Renal cortex interstitium (tissue), 11 donors: ENCODE data around the gene CARNS1. TPM values are rescaled to one million over a fixed set of nuclear protein-coding genes. Genes with fewer than 3 reads are reported as not detected.
"Not testable (repeated sequence)": the region's sequence is repeated elsewhere in the genome, so short reads cannot be mapped to it uniquely, and the experiment has no call there.

ENCODE experiments used
- DNase-seq, 11 donors: peaks; one replicate each; pipeline ENCODE4 v3.0.0-alpha.2; 2013; ENCODE audit warnings: low read depth in 9 of 11, low spot score in 4 of 11; ENCODE audit errors: extremely low read depth in 1 of 11
- polyA plus RNA-seq, 3 donors: library from polyadenylated mRNA; unstranded; fragments of 120-200 nt; gene quantifications; one replicate each; pipeline ENCODE4 v1.2.1, GENCODE V29; 2013; ENCODE audit not compliant: insufficient read length in 3 of 3

CARNS1 gene
- polyA plus RNA-seq, 3 donors, result 2.0 to 5.2 (median 2.7) TPM

GRCh38 chr11:67418476-67419281 is 3.2 kb downstream of the CARNS1 start:
- DNase-seq, result no peak

DNA sequence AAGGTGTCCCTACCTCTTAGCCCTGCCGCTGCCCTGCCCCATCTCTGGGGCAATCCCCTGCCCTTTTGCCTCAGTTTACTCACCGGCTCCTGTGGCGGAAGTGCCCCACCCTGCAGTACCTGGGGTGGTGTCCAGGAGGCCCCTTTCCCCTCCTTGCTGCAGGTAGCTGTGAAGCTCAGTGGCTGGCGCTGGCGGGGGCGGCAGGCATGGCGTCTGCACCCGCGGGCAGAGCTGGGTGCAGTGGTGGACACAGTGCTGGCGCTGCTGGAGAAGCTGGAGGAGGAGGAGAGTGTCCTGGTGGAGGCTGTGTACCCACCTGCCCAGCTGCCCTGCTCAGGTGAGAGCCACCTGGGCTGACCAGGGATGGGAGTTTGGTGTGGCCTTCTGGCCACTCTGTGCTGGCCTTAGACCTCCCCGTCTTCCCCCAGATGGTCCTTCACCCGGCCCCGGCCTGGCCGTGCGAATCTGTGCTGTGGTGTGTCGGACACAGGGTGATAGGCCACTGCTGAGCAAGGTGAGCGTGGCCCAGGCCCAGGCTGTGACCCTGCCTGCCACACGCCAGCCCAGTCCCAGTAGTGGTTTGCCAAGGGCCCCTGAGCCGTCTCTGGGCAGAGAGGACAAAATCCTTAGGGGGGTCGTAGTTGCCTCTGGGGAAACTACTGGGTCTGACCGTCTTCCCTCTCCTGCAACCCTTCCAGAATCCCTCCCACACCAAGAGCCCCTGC is 4.0 kb downstream of the CARNS1 start:
- no peak for DNase-seq

DNA sequence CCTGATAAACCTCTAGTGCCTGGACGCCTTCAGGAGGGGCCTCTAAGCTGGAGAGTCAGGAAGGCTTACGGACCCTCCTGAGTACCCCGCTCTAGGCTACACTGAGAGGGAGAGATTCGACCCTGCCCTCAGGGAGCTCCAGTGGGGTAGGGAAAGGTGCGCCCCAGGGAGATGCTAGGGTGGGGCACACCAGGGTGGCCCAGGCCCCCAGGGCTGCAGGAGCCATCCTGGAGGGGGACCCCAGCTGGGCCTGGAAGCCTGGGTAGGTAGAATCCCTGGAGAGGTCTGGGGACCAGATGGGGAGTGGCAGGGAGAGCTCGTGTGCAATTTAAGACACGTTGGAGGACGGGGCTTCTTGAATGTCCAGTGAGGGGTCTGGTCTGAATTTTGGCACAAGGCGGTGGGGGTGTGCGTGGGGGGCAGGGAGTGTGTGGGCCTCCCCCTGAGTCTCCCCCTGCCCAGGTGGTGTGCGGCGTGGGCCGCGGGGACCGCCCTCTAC is 4.7 kb downstream of the CARNS1 start:
- no peak for DNase-seq

- peak; percentile 71 to 94 (median 91) for DNase-seq
Measured at GRCh38 chr11:67420646-67421429, 5.4 kb downstream of the CARNS1 start.

GRCh38 chr11:67421430-67422031 is 6.1 kb downstream of the CARNS1 start:
- DNase-seq, result no peak

- DNase-seq, result no peak
Measured at GRCh38 chr11:67422891-67423290, 7.4 kb downstream of the CARNS1 start.

GRCh38 chr11:67423466-67423865 is 8.0 kb downstream of the CARNS1 start:
- DNase-seq, result no peak

DNA sequence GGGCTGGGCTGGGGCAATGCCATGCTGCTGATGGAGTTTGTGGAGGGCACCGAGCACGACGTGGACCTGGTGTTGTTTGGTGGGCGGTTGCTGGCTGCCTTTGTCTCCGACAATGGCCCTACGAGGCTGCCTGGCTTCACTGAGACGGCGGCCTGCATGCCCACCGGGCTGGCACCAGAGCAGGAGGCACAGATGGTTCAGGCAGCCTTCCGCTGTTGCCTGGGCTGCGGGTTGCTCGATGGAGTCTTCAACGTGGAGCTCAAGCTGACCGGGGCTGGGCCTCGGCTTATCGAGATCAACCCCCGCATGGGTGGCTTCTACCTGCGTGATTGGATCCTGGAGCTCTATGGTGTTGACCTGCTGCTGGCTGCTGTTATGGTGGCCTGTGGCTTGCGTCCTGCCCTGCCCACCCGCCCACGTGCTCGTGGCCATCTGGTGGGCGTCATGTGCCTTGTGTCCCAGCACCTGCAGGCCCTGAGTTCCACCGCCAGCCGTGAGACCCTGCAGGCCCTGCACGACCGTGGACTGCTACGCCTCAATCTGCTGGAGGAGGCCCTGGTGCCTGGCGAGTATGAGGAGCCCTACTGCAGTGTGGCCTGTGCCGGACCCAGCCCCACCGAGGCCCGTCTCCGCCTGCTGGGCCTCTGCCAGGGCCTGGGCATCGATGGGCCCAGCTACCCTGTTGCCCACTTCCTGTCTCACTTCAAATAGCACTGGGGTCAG is 8.6 kb downstream of the CARNS1 start:
- no peak for DNase-seq

DNA sequence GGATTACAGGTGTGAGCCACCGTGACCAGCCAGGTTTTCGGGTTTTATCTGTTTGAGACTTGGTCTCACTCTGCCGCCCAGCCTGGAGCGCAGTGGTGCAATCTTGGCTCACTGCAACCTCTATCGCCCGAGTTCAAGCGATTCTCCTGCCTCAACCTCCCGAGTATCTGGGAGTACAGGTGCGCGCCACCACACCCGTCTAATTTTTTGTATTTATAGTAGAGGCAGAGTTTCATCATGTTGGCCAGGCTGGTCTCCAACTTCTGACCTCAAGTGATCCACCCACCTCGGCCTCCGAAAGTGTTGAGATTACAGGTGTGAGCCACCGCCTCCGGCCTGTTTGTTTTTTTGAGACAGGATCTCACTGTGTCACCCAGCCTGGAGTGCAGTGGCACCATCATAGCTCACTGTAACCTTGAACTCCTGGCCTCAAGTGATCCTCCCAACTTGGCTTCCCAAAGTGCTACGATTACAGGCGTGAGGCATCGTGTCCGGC is 11.9 kb downstream of the CARNS1 start:
- not testable (repeated sequence) for DNase-seq

DNA sequence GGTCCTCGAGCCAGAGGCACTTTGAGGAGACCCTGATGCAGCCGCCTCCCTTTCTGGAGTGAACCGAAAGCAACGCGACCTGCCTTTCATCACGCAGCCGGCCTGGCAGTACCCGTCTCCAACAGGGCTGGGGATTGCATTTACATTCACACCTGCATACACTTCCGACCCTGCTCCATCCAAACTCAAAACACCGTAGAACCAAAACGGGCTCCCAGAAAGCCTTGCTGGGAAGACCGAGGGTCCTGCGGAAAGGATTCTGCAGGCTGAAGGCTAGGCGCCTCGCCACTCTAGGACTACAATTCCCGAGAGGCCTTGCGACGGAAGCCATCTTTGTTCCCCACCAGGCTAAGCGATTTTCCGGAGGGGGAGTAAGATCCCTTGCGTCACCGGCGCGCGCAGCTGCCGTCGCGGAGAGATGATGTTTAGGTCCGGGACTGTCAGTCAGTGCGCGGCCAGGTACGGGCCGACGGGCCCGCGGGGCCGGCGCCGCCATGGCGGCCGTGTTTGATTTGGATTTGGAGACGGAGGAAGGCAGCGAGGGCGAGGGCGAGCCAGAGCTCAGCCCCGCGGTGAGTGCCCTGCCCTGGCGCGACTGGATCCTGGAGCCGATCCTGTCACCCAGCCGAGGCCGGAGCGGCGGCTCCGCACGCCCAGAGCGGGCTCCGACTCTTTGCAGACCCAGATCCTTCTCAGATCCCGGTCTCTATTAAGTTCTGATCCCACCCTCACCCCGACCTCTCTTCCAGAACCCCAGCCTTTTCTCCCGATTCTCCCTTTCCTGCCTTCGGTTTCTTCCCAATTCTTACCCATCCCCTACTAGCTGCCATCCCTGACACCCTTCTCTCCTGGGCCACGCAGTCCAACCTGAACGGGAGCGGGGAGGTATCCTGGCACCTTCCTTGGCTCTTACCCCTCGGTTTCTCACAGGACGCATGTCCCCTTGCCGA is 12.8 kb downstream of the CARNS1 start, which contains the start of gene RPS6KB2:
Gene RPS6KB2 (plus strand): TSS at position 443 of the 950 bp plus-strand sequence. CDS start 52 bp downstream, at position 495.
- DNase-seq, result peak; percentile 94 to 99 (median 97)

DNA sequence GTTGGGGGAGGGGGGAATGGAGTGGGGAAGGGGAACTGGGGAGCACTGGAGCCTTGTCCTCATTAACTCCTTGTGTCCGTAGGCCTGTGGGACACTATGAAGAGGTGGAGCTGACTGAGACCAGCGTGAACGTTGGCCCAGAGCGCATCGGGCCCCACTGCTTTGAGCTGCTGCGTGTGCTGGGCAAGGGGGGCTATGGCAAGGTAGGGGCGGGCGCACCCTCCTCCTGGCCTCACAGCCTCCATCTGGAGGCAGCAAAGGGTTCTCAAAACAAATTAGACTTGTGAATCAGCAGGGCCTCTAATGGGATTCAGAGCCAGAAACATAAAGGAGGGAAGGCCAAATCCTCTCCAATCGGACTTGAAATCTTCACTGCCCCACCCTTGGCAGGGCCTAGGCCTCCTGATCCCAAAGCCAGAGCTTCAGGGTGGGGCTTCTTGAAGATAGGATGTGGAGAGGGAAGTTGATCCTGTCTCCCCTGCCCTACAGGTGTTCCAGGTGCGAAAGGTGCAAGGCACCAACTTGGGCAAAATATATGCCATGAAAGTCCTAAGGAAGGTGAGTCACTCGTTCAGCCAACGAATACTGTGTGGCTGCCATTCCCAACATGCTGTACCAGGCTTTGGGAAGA is 13.7 kb downstream of the CARNS1 start:
- no peak for DNase-seq

- no peak for DNase-seq
Measured at GRCh38 chr11:67429722-67430121, 14.2 kb downstream of the CARNS1 start.

- DNase-seq, result no peak
Measured at GRCh38 chr11:67431346-67432249, 16.1 kb downstream of the CARNS1 start.

- DNase-seq, result no peak
Measured at GRCh38 chr11:67432655-67433349, 17.3 kb downstream of the CARNS1 start.
